H1 (cell line): ENCODE measurements around the gene KCNH1.

ENCODE experiments used
- BACH1 ChIP-seq: IDR thresholded peaks from 2 replicates; pipeline ENCODE4 v1.6.1; 2012; ENCODE audit warnings: low read length, improper control_type of control experiment
- CTCF ChIP-seq, 3 experiments: IDR thresholded peaks; 1 replicate in 2 of 3; 2 replicates in 1 of 3; pipeline versions ENCODE4 v1.5.1 to v1.6.1; 2011; ENCODE audit warnings: low read length in 3 of 3, mild to moderate bottlenecking in 3 of 3, inconsistent platforms in 2 of 3, low read depth in 1 of 3, moderate library complexity in 1 of 3; ENCODE audit not compliant: insufficient read depth in 1 of 3; ENCODE audit errors: control extremely low read depth in 1 of 3
- EZH2 ChIP-seq: fragments of 200-600 bp; sonication (generic); IDR thresholded peaks from 2 replicates; pipeline ENCODE4 v1.7.1; 2012; ENCODE audit warnings: low read depth, mild to moderate bottlenecking, moderate library complexity, low read length, inconsistent platforms; ENCODE audit not compliant: severe bottlenecking
- JUND ChIP-seq: IDR thresholded peaks from 2 replicates; pipeline ENCODE4 v1.6.1; 2011; ENCODE audit warnings: mild to moderate bottlenecking, improper control_type of control experiment, low read length
- POLR2A ChIP-seq, 2 experiments: IDR thresholded peaks; 1 replicate in 1 of 2; 2 replicates in 1 of 2; pipeline ENCODE4 v1.6.1; 2011; ENCODE audit warnings: low read depth in 2 of 2, low read length in 2 of 2, mild to moderate bottlenecking in 2 of 2; ENCODE audit errors: control extremely low read depth in 1 of 2
- TAF1 ChIP-seq: IDR thresholded peaks from 2 replicates; pipeline ENCODE4 v1.6.1; 2011; ENCODE audit warnings: mild to moderate bottlenecking, low read depth, low read length
- USF2 ChIP-seq: IDR thresholded peaks from 2 replicates; pipeline ENCODE4 v1.6.1; 2011; ENCODE audit warnings: low read length, improper control_type of control experiment

- TF ChIP-seq CTCF (IDR thresholded peaks at IDR 0.05; ENCODE audit: control extremely low read depth in 1 of 3, insufficient read depth in 1 of 3, low read depth in 1 of 3, low read length in 3 of 3) (no peak), POLR2A (IDR thresholded peaks at IDR 0.05; ENCODE audit: control extremely low read depth in 1 of 2, low read depth in 2 of 2, low read length in 2 of 2) (no peak), USF2 (no peak), TAF1 (no peak), EZH2 (no peak), JUND (no peak), BACH1 (no peak)
Measured at GRCh38 chr1:210769473-210769872, 364.5 kb downstream of the KCNH1 start.
